ENCODE results near the gene SMURF1.

Gene SMURF1

DNA sequence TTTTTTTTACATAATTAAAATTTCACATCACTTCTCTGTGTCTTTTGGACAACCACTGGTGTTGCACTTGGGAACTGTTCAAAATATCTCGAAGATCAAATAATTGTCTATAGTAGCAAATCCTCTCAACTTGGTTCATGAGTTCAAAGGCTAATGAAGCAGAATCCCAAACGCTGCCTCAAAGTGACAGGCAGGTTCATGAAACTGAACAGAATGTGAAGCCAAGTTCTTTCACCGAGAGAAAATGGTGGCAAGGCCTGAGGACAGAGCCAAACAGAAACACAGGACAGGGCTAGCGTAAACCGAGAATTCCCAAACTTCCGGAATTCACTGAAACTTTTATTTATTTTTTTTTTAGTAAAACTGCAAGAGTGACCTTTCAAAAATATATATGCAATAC lies 21.1 kb downstream of the SMURF1 start:
- TF ChIP-seq, protein P1, sequence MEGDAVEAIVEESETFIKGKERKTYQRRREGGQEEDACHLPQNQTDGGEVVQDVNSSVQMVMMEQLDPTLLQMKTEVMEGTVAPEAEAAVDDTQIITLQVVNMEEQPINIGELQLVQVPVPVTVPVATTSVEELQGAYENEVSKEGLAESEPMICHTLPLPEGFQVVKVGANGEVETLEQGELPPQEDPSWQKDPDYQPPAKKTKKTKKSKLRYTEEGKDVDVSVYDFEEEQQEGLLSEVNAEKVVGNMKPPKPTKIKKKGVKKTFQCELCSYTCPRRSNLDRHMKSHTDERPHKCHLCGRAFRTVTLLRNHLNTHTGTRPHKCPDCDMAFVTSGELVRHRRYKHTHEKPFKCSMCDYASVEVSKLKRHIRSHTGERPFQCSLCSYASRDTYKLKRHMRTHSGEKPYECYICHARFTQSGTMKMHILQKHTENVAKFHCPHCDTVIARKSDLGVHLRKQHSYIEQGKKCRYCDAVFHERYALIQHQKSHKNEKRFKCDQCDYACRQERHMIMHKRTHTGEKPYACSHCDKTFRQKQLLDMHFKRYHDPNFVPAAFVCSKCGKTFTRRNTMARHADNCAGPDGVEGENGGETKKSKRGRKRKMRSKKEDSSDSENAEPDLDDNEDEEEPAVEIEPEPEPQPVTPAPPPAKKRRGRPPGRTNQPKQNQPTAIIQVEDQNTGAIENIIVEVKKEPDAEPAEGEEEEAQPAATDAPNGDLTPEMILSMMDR (IDR thresholded peaks at IDR 0.05; ENCODE audit: insufficient read depth, low read depth, low read length, missing control alignments): no peak
- no peak for DNase-seq (ENCODE audit: low read depth)
- H3K4me3 ChIP-seq (ENCODE audit: low read length): no peak overlapping the region

DNA sequence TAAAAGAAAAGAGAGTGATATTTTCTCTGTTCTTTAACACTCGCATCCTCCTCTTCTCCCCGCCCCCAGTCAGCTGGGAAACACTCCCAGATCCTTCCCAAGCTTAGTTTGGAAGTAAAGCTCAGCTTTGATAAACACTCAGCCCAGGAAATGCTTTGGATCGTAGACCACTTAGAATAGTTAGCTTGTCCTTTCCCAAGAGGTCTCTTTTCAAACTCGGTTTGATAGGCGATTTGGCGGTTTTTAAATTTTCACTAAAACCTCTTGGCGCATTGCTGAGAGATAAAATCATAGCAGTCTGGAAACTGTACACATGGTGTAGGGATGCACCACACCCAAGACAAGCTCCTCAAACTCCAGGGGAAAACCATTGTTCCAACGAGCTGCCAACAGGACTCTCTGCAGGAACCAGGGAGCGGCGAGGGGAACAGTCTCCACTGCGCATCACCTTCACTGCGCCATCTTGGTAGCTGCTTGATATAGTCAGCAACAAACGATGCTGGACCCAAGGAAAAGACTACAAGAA lies 22.3 kb downstream of the SMURF1 start:
- TF ChIP-seq, protein P1 (IDR thresholded peaks at IDR 0.05; ENCODE audit: insufficient read depth, low read depth, low read length, missing control alignments): no peak
- H3K4me3 ChIP-seq (ENCODE audit: low read length): no peak overlapping the region
- no peak for DNase-seq (ENCODE audit: low read depth)

DNA sequence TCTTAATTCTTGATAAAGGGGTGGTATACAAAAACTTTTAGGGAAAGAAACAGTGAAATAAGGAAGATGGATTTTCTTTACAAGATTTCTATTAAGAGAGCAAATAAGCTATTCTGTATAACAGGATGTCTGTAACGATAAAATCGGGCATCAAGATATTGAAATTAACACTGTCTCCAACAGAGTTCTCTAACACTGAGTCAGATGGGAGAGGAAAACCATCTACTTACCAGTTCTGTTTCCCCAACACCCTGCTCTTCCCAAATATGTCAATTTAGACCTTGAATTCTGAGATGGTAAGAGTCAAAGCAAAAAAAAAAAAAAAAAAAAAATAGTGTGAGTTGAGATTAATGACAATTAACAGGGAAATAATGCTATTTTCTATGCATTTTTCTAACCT lies 23.0 kb downstream of the SMURF1 start:
- no peak for DNase-seq (ENCODE audit: low read depth)
- TF ChIP-seq, protein P1 (IDR thresholded peaks at IDR 0.05; ENCODE audit: insufficient read depth, low read depth, low read length, missing control alignments): no peak
- H3K4me3 ChIP-seq (ENCODE audit: low read length): no peak overlapping the region

DNA sequence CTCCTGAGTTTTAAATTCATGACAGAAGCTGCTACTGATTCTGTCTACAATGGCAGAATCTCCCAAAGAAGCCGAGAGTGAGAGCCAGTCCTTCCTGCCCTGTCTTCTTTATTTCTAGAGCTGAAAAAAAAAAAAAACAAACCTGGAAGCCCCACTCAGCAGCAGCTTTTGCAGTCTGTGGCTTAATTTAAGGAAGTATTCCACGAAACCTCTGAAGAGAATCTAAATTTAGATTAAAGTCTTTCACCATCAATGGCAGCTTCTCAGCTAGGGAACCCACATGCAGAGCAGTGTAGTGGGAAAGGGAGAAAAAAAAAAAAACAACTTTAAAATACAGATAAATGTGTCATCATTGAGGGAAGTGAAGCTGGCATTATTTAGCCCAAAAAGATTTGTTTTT lies 23.4 kb downstream of the SMURF1 start:
- no peak overlapping the region for H3K4me3 ChIP-seq (ENCODE audit: low read length)
- TF ChIP-seq, protein P1 (IDR thresholded peaks at IDR 0.05; ENCODE audit: insufficient read depth, low read depth, low read length, missing control alignments): no peak
- no peak for DNase-seq (ENCODE audit: low read depth)

DNA sequence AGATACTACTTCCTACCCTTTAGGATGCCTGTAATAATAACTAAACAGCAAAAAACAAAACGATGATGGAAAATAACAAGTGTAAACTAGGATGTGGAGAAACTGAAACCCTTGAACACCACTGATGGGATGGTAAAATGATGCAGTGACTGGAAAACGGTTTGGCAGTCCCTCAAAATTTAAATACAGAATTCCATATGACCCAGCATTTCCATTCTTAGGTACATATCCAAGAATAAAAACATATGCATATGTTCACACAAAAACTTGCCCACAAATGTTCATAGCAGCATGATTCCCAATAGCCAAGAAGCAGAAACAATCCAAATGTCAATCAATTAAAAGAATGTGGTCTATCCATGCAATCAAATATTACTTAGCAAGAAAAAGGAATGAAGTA lies 25.8 kb downstream of the SMURF1 start:
- H3K4me3 ChIP-seq (ENCODE audit: low read length): no peak overlapping the region
- TF ChIP-seq, protein P1 (IDR thresholded peaks at IDR 0.05; ENCODE audit: insufficient read depth, low read depth, low read length, missing control alignments): no peak

DNA sequence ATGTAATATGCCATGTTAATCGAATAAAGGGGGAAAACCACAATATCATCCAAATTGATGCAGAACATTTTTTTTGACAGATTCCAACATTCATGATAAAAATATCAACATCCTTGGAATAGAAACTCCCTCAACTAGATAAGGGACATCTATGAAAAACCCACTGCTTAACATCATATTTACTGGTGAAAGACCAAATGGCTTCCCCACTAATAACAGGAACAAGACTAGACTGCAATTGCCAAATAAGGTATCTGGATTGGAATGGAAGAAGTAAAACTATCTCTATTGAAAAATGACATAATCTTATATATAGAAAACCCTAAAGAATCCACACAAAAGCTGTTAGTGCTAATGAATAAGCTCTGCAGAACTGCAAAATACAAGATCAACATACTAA lies 27.8 kb downstream of the SMURF1 start:
- TF ChIP-seq, protein P1 (IDR thresholded peaks at IDR 0.05; ENCODE audit: insufficient read depth, low read depth, low read length, missing control alignments): no peak
- DNase-seq (ENCODE audit: low read depth): no peak
- H3K4me3 ChIP-seq (ENCODE audit: low read length): no peak overlapping the region

More for the DNA sequence above, 25.8 kb downstream of the SMURF1 start:
- no peak for DNase-seq (ENCODE audit: low read depth)

DNA sequence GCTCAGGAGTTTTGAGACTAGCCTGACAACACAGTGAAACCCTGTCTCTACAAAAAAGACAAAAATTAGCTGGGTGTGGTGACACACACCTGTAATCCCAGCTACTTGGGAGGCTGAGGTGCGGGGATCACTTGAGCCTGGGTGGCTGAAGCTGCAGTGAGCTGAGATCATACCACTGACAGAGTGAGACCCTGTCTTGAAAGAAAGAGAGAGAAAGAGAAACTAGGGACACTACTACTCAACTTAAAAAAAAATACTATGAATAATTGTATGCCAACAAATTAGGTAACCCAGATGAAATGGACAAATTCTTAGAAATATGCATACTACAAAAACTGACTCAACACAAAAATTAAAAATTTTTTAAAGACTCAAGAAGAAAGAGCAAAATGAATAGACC lies 28.5 kb downstream of the SMURF1 start:
- no peak for DNase-seq (ENCODE audit: low read depth)
- H3K4me3 ChIP-seq (ENCODE audit: low read length): no peak overlapping the region
- TF ChIP-seq, protein P1 (IDR thresholded peaks at IDR 0.05; ENCODE audit: insufficient read depth, low read depth, low read length, missing control alignments): no peak

Data from epithelial cell of esophagus (primary cell).